CD4-positive, alpha-beta T cell treated with Interleukin-6 for 4 hours (primary cell): ENCODE measurements around the gene PPP6R3.

Experiments used
- DNase-seq: peaks from one replicate; pipeline ENCODE4 v3.0.0-alpha.2; 2020; ENCODE audit warnings: mixed read lengths

The PPP6R3 gene

DNA sequence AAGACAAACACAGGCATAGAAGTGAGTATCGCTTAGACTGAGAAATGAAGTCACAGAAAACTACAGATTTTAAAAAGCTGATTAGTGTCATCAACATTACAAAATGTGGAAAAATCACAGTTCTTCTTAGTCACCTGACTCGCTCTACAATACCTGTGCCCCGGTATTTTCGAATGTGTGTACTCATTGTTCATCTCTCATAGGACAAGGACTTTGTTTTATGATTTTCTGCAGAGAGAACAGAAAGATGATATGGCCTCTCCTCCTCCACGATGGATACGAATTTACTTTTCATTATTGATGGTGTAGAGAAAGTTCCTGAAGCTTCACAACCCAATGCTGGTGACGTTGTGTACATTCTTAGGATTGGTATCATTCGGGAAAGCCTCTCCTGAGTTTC, 194.4 kb downstream of the PPP6R3 start:
- DNase-seq: no peak

DNA sequence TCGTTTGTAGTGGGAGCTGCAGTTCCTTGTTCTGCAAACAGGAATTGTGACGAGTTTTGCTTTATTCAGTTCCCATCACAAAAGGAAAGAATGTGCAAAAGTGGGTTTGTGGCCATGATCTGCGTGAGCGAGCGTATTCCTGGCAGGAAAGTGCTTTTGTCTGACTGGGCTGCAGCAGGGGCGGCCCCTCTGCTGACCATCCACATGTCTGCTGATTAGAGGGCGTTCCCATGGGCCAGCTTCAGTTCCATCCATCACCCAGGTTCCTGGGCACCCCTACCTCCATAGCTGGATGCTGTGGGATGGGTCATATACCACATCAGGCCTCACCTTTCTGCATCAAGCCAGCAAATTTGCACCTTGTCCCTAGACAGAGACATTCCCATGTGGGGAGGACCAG, 194.9 kb downstream of the PPP6R3 start:
- DNase-seq: no peak

DNA sequence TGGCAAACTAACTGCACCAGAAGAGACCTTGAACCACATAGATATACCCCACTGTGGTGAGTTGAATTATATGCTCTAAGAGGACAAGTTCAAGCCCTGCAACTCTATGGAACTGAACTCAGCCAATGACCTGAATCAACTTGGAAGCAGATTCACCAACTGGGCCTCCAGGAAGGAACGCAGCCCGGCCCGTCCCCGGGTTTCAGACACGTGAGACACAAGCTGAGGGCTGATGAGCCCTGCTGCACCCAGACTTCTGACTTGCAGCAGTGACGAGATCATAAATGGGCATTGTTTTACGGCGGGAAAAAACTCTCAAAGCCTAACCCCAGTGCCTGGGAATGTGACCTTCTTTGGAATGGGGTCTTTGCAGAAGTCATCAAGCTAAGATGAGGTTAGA, 195.3 kb downstream of the PPP6R3 start:
- DNase-seq: no peak

DNA sequence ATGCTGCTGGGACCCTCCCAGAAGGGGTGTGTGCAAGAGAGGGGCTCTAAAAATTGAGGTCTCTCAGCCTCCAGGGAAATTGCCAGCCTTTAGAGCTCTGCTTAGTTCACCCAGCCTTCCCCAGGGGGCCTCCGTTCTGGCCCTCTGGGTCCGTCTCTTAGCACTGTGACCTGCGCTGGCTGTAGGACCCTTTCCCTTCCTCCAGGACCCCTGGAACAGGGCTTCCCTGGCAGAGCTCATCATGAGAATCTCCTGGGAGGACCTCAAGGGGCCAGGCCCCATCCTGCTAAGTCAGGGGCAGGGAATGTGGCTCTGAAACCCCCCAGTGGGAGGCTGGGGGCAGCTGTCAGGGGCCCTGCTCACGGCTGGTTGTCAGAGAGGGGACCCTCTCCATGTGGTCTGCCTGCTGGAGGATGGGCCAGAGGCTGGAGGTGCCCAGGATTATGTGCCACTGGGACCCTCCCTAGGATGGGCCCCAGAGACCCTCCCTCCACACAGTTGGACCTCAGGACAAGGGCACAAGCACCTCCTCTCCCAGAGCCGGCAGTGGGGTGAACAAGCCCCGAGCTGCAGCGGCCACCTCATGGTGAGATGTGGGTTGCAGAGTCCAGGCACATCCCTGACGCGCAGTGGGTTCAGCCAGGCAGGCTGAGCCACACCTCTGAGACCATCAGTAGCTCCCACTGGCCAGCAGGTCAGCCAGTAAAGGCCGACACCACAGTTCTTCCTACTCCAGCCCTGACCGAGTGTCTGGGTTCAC, 196.6 kb downstream of the PPP6R3 start:
- DNase-seq: no peak

DNA sequence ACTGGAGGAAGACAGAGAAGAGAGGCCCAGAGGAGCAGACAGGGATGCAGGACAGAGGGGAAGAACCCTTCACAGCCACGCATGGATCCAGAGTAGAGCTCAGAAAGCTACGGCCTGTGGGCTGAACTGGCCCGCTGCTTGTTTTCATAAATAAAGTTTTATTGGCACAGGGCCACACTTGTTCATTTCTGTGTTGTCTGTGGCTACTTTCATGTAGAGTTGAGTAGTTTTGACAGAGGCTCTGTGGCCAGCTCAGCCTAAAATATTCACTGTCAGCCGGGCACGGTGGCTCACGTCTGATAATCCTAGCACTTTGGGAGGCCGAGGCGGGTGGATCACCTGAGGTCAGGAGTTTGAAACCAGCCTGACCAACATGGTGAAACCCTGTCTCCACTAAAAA, 197.5 kb downstream of the PPP6R3 start:
- no peak for DNase-seq

DNA sequence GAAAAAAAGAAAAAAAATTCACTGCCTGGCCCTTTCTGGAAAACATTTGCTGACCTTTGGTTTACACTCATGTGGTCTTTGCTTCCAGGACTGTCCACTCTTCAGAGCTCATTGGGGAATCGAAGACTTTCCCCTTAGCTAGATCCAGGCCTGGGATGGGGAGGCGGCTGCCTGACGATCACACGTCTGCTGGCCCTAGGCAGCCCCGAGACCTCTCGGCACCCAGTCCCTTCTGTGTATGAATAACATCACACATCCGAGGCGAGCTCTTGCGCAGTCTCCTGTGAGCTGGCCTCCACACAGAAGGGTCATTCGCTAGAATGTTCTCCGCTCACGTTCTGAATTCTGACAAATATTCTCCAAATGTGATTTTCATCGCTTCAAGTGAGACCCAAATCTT, 198.1 kb downstream of the PPP6R3 start:
- DNase-seq: no peak

DNA sequence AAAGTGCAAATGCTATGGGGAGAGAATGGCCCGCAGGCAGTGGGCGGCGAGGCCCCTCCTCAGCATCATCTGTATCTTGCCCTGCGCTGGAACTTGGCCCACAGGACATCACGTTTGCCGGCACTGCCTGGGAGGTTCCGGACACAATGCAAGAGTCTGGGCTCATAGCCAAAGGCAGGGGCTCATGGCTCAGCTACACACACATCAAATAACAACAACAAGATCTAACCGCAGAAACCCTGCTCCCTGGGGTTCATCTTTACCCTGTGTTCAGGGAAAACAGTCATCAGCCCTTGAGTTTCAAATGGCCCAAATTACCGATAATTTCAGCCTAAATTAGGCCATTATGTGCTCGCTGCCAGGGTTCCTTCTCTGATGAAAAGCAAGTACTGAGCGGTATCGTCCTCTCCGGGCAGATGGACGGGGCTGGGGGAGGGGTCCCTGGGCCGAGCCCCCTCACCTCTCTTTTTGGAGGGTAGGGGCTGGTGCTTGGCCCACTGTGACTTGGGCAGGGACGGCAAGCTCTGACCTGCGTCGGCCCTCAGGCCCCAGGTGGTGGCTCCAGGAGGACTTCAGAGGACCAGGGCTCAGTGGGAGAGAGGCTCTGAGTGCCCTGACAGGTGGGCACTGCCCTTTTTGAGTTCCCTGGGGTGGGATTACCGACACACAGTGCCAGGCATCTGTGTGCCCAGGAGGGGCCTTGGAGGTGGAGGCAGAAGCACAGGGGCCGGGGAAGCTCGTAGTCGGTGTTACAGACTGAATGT, 198.8 kb downstream of the PPP6R3 start:
- DNase-seq: no peak

DNA sequence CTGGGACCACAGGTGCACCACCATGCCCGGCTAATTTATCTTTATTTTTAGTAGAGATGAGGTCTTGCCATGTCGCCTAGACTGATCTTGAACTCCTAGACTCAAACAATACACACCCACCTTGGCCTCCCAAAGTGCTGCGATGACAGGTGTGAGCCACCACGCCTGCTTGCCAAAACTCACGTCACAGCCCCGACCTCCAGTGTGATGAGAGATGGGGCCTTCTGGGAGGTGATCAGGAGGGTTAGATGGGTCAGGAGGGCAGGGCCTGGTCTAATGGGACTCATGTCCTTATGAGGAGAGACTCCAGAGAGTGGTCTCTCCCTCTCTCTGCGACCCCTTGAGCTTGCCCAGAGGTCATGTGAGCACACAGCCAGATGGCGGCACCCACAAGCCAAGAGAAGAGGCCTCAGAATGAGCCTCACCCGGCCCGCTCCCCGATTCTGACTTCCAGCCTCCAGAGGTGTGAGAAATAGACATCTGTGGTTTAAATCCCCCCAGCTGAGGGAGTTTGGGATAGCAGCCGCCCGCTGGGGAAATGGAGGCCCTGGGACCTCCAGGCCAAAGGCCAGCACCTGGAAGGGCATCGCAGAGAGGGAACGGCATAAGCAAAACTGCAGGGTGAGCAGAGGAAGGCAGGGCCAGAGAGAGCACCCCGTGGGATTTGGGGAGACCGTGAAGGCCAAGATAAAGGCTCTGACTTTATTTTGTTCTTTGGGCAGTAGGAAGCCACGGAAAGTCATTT, 199.7 kb downstream of the PPP6R3 start:
- DNase-seq: no peak

DNA sequence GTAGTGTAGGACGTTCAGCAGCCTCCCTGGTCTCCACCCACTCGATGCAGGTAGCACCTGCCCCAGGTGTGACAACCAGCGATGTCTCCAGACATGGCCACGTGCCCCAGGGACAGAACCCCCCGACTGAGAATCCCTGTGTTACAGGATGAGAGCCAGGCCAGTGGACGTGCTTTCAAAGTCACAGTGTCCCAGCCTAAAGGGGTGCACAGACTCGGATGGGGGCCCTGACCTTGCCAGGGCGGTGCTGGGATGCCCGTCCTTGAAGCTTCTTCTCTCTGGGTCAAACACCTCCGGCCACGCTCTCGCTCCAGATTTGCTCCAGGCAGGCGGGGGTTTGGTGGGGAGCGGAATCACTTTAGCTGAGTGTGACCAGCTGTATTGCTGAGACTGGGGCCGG, 200.5 kb downstream of the PPP6R3 start:
- DNase-seq: no peak

DNA sequence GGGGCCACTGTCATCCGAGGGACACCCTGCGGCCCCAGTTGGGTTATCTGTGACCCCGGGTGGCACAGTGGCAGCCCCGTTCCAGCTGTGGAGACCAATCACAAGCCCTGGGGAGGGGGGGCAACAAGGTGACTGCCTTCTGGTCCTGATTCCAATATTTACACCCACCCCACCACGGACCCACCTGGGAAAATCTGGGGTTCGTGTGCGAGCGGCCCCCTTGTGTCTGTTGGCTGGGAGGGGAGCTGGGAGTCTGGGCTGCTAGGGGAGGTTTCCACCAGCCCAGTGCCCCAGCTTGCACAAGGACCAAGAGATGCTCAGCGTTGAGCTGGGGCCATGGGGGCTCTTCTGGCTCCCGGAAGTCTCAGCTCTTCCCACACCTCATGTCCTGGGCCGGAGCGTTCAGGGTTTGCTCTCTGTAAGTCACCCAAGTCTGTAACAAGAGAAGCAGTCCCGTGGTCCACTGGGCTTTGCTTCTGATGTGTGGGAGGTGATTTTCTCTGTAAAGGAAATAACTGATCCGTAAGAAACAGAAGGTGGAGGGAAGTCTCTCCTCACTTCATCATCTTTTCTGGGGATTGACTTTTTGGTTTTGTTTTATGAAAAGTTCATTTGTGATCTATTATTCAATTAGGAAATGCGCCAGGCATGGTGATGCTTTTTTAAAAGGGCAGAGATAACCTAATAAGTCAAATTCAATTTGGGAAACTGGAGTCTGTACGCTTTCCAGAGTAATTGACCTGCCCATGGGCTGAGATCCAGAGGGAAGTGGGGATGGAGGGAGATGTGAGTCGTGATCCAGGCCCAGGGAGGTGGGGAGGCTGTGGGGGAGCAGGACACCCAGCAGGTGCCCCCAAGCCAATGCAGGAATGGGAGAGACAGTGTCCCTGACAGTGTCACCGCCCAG, 201.4 kb downstream of the PPP6R3 start:
- no peak for DNase-seq

DNA sequence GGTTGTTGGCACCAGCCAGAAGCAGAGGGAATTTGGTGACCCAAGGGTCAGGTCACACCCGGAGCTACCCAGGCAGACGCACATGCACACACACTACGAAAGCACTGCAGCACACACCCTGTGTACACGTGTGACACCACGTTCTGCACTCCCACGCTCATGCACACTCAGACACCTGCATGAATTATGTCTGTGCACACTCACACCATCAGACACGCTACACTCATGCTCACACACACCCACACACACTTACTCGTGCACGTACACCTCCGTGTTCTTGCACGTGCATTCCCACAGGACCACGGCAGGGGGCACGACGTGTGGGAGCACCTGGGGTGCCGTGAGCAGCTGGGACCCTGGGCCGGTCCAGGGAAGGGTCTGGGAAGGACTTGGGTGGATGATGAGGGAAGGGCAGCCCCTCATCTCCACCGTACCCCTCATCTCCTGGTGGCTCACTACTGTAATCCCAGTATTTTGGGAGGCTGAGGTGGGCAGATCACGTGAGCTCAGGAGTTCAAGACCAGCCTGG, 203.0 kb downstream of the PPP6R3 start:
- no peak for DNase-seq

DNA sequence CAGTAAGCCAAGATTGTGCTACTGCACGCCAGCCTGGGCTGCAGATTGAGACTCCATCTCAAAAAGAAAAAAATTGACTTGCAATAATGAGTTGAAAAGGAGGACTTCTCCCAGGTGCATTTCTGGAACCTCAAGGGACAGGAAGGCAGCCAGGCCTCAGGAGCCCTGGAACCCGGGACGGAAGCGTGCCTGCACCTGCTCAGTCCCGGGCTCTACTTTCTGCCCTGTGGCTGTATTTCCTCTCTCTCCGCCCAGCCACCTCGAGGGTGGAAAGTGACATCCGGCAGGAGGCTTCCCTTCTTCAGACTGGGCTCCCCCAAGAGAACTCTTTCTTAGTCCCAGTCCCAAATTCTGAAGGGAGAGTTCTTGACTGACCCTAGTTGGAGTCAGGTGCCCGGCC, 203.6 kb downstream of the PPP6R3 start:
- DNase-seq: no peak

DNA sequence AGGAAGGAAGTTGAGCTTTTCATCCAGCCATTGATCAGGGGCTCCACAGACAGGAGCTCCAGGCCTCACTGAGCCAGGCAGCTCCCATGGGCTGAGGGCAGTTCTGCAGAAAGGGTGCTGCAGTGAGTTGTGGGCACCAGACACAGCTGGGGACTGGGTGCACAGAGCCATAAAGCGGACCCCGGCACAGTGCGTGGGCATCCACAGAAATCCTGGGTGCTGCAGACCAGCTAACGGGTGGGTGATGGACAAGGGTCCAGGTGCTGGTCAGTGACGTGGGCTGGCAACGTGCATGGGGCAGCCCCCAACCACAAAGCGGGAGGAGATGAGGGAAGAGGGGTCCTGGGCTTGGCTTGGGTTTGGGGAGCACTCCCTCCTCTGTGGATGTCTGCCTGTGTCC, 204.4 kb downstream of the PPP6R3 start:
- DNase-seq: no peak
